CD4-positive, alpha-beta T cell treated with Interleukin-4 for 4 hours (primary cell): ENCODE measurements around the gene NKX1-2.

ENCODE experiments used
- DNase-seq: peaks from one replicate; pipeline ENCODE4 v3.0.0-alpha.2; 2020

NKX1-2 gene

GRCh38 chr10:124474514-124475070 is 24.8 kb upstream of the NKX1-2 start:
- DNase-seq, result no peak

GRCh38 chr10:124473070-124473469 is 23.2 kb upstream of the NKX1-2 start:
- no peak for DNase-seq

- no peak for DNase-seq
These were observed 22.2 kb upstream of the NKX1-2 start for GRCh38 chr10:124472071-124472470.

- DNase-seq, result no peak
These were observed 21.0 kb upstream of the NKX1-2 start for GRCh38 chr10:124470544-124471434.

- no peak for DNase-seq
These were observed 20.2 kb upstream of the NKX1-2 start for GRCh38 chr10:124469956-124470484.

- no peak for DNase-seq
These were observed 18.8 kb upstream of the NKX1-2 start for GRCh38 chr10:124468624-124469023.

GRCh38 chr10:124467165-124467564 is 17.3 kb upstream of the NKX1-2 start:
- DNase-seq, result no peak

GRCh38 chr10:124465777-124466488 is 16.1 kb upstream of the NKX1-2 start:
- no peak for DNase-seq

- DNase-seq, result peak; percentile 7
These were observed 15.4 kb upstream of the NKX1-2 start for GRCh38 chr10:124465003-124465776.

- no peak for DNase-seq
These were observed 14.5 kb upstream of the NKX1-2 start for GRCh38 chr10:124464028-124464965.

- no peak for DNase-seq
These were observed 12.5 kb upstream of the NKX1-2 start for GRCh38 chr10:124462348-124462695.

- DNase-seq, result peak; percentile 83
These were observed 12.0 kb upstream of the NKX1-2 start, which contains the start of gene LHPP for GRCh38 chr10:124461642-124462347. LHPP (plus strand) TSS chr10:124461823; CDS start chr10:124461863, 40 bp downstream.

GRCh38 chr10:124460144-124460543 is 10.3 kb upstream of the NKX1-2 start:
- DNase-seq, result no peak

GRCh38 chr10:124459395-124459794 is 9.6 kb upstream of the NKX1-2 start:
- DNase-seq, result no peak

GRCh38 chr10:124458889-124459288 is 9.1 kb upstream of the NKX1-2 start:
- no peak for DNase-seq

GRCh38 chr10:124458473-124458872 is 8.6 kb upstream of the NKX1-2 start:
- no peak for DNase-seq

- DNase-seq, result no peak
These were observed 5.6 kb upstream of the NKX1-2 start for GRCh38 chr10:124455441-124455840.

- no peak for DNase-seq
These were observed 4.2 kb upstream of the NKX1-2 start for GRCh38 chr10:124453960-124454610.

- DNase-seq, result no peak
These were observed 1.4 kb upstream of the NKX1-2 start for GRCh38 chr10:124451276-124451675.

GRCh38 chr10:124450783-124451057 is 885 bp upstream of the NKX1-2 start:
- DNase-seq, result no peak
